Measurements from ENCODE around the gene PTPN4. TPM values are rescaled to one million over a fixed set of nuclear protein-coding genes. Genes with fewer than 3 reads are reported as not detected.
A peak's percentile ranks its signal among the peaks of the same experiment; 100 is the strongest.

The PTPN4 gene
- total and polyA plus RNA-seq, 8 donors = 4.4 to 18.7 (median 13.2) TPM

DNA sequence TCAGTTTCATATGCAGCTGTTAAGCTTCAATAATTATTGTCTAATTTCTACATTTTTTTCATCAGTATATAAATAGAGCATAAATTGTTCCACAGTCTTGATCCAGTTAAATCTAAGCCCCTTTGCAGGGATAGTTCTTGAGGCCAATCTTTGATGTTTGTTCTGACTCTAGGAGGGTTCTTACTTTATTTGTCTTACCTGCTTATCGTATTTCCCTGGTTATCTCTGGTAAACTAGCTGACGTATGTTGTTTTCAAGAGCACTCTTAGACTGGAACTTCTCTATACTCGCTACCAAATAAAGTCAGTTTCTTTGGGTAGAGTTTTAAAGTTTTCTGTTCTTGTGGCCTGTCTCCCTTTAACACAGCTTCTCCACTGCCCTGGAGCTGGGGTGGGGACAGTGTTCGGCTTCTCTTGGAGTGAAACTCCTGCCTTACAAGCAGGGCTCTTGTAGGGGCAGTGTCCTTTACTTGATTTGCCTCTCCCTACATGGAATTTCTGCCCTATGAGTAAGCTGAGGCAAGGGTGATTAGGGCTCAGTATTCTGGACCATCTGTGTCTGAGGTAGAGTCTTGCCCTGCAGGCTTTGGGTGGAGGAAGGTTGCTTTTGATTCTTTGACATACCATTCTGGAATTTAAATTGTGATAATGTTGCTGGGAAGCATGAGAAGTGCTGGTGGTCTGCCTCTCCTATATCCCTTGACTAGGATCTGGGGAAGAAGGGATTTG is 90.3 kb downstream of the PTPN4 start:
- Histone ChIP-seq H3K27me3 (no peaks in the 10 kb centered on the region), H3K27ac (no peak overlapping the region), H3K9me3 (peaks cover 0 to 13% (median 0%) of the 10 kb centered on the region in 4 donors), H3K4me1 (no peaks in the 10 kb centered on the region), H3K36me3 (no peaks in the 10 kb centered on the region), H3K4me3 (no peak overlapping the region)
- ATAC-seq (no peak), FAIRE-seq (no peak), DNase-seq (no peak)
- TF ChIP-seq, protein P1, sequence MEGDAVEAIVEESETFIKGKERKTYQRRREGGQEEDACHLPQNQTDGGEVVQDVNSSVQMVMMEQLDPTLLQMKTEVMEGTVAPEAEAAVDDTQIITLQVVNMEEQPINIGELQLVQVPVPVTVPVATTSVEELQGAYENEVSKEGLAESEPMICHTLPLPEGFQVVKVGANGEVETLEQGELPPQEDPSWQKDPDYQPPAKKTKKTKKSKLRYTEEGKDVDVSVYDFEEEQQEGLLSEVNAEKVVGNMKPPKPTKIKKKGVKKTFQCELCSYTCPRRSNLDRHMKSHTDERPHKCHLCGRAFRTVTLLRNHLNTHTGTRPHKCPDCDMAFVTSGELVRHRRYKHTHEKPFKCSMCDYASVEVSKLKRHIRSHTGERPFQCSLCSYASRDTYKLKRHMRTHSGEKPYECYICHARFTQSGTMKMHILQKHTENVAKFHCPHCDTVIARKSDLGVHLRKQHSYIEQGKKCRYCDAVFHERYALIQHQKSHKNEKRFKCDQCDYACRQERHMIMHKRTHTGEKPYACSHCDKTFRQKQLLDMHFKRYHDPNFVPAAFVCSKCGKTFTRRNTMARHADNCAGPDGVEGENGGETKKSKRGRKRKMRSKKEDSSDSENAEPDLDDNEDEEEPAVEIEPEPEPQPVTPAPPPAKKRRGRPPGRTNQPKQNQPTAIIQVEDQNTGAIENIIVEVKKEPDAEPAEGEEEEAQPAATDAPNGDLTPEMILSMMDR (IDR thresholded peaks at IDR 0.05) = no peak
- WGBS, 2 donors = 58 to 61% methylated on average over 4 of the region's 4 CpGs
- intact Hi-C loops (cut with DNase I) = no loop called here

DNA sequence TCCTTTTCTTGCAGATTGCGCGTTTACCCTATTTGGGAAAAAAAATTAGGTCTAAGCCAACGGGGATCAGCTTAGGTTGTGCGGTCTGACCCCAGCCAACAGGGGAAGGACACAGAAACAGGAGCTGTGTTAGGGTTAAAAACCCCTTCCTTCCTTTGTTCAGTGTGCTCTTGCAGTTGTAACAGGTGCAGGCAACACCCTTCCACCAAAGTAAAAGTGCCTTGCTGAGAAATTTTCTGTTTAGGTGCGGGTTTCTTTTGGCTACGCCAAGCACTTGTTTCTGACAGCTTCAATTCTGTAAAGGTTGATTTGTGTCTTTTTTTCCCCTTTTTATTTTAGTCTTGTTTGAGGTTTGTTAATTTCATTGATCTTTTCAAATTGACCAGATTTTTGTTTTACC is 92.5 kb downstream of the PTPN4 start:
- intact Hi-C loops (cut with DNase I) = no loop called here
- DNase-seq = no peak
- no peaks in the 10 kb centered on the region for H3K36me3 ChIP-seq
- H3K9me3 ChIP-seq = peaks cover 0 to 13% (median 0%) of the 10 kb centered on the region in 4 donors
- H3K27me3 ChIP-seq = no peaks in the 10 kb centered on the region
- H3K27ac ChIP-seq = no peak overlapping the region
- 99% methylated on average over 6 of the region's 6 CpGs for WGBS, 2 donors
- TF ChIP-seq, protein P1 (IDR thresholded peaks at IDR 0.05) = no peak
- peaks cover 0 to 5% (median 0%) of the 10 kb centered on the region in 3 donors for H3K4me1 ChIP-seq
- H3K4me3 ChIP-seq = no peak overlapping the region
- no peak for FAIRE-seq
- ATAC-seq = no peak

GRCh38 chr2:119853777-119854399 is 94.2 kb downstream of the PTPN4 start:
- TF ChIP-seq, protein P1 (IDR thresholded peaks at IDR 0.05) = no peak
- H3K27me3 ChIP-seq = no peaks in the 10 kb centered on the region
- H3K36me3 ChIP-seq = no peaks in the 10 kb centered on the region
- peaks cover 0 to 5% (median 0%) of the 10 kb centered on the region in 3 donors for H3K4me1 ChIP-seq
- H3K27ac ChIP-seq = no peak overlapping the region
- DNase-seq = no peak
- no peak overlapping the region for H3K4me3 ChIP-seq
- intact Hi-C loops (cut with DNase I) = no loop called here
- no peak for FAIRE-seq
- ATAC-seq = no peak
- peaks cover 0 to 13% (median 0%) of the 10 kb centered on the region in 4 donors for H3K9me3 ChIP-seq
- WGBS, 2 donors = 78 to 85% methylated on average over 8 of the region's 8 CpGs

GRCh38 chr2:119856469-119856901 is 96.8 kb downstream of the PTPN4 start:
- peaks cover 0 to 13% (median 0%) of the 10 kb centered on the region in 4 donors for H3K9me3 ChIP-seq
- H3K27ac ChIP-seq = no peak overlapping the region
- H3K27me3 ChIP-seq = no peaks in the 10 kb centered on the region
- intact Hi-C loops (cut with DNase I) = no loop called here
- peaks cover 0 to 5% (median 0%) of the 10 kb centered on the region in 3 donors for H3K4me1 ChIP-seq
- no peak for FAIRE-seq
- WGBS, 2 donors = 41 to 54% methylated on average over 2 of the region's 2 CpGs
- no peak overlapping the region for H3K4me3 ChIP-seq
- ATAC-seq = peak in 1 of 4 donors; percentile 21
- H3K36me3 ChIP-seq = no peaks in the 10 kb centered on the region
- no peak for DNase-seq
- TF ChIP-seq, protein P1 (IDR thresholded peaks at IDR 0.05) = no peak

DNA sequence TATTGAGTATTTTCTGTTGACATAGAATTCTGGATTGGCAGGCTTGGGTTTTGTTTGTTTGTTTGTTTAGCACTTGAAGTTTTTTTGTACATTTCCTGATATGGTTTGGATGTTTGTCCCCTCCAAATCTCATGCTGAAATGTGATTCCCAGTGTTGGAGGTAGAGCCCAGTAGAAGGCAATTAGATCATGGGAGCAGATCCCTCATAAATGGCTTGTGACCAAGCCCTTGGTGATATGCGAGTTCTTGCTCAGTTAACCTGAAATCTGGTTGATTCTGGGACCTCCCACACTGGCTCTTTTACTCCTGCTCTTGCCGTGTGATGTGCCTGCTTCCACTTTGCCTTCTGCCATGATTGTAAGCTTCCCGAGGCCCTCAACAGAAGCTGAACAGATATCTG is 98.0 kb downstream of the PTPN4 start:
- TF ChIP-seq, protein P1 (IDR thresholded peaks at IDR 0.05) = no peak
- intact Hi-C loops (cut with DNase I) = no loop called here
- DNase-seq (no peak), FAIRE-seq (no peak), ATAC-seq (no peak)
- H3K4me1 ChIP-seq = peaks cover 0 to 11% (median 5%) of the 10 kb centered on the region in 3 donors
- H3K9me3 ChIP-seq = peaks cover 0 to 2% (median 0%) of the 10 kb centered on the region in 4 donors
- 81 to 88% methylated on average over 3 of the region's 3 CpGs for WGBS, 2 donors
- H3K27ac ChIP-seq = no peak overlapping the region
- no peaks in the 10 kb centered on the region for H3K27me3 ChIP-seq
- H3K36me3 ChIP-seq = no peaks in the 10 kb centered on the region
- H3K4me3 ChIP-seq = no peak overlapping the region

All from pancreas (tissue), 10 donors.